Islet of Langerhans (tissue), 1 donor: Measurements from ENCODE around the gene KLF7.

Experiments
- FAIRE-seq: peaks from one replicate; lab custom pipeline; 2011; peaks lifted over from hg19 to GRCh38; lab: Jason Lieb, UNC

KLF7 gene

GRCh38 chr2:207166349-207167098 is 776 bp upstream of the KLF7 start:
- no peak for FAIRE-seq

DNA sequence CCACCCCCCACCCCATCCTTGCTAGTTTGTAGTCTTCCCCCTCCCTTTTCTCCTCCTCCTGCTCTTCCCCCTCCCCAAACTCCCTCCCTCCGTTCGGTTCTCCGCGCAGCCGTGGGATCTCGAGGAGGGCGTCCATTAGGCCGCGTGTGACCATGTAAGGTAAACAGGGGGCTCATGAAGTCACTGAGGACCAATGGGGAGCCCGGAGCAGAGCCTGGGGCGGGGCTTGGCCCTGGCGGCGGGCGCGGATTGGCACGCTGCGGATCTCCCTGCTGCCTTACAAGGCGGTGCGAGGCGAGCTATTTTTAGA is 246 bp upstream of the KLF7 start:
- FAIRE-seq: peak; percentile 9

DNA sequence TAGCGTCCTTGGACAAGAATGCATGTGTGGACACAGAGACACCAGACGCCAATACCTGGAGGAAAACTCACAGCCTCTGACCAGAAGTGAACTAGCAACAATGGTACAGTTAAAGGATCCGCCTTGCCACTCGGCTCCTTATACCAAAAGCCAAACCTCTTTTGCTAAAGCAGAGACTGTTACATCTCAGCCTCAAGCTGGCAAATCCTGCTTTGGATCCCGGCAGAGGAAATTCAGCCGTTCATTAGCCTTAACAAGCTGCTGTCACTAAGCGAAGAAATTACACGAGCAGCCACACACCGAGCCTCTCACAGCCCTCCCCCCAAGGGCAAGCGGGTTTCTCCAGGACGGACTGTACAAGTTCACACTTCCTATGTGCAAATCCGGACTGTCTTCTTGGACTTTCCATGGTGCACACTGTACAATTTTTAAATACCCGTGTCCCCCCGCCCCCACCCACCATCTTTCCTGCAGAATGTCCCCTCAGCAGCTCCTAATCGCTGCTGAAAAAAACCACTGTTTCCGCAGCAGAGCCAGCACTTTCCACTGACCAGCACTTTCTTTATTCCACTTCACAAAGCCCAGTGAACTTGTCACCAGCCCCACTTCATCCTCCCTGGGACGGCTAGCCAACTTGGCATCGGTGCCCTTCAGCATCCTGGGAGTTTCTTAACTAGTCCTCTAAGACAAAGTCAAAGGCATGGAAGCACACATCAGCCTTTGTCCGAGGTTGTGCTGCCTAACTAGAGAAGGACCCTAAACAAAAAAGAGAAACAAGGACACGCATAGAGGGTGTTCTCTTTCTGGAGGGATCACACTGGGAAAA is 1.5 kb downstream of the KLF7 start:
- no peak for FAIRE-seq

DNA sequence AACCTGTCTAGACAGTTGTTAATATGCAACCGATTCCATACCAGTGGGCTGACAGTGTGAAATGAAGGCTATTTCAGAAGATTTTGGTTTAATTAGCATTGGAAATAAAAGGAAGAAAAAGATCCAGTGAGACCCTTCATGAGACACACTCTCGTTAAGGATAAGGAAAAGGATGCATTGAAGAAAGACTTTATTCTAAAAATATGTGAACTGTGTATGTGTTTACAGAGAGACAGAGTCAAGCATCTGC is 2.1 kb downstream of the KLF7 start:
- no peak for FAIRE-seq

- peak; percentile 41 for FAIRE-seq
Measured at GRCh38 chr2:207163053-207163755, 2.5 kb downstream of the KLF7 start.

GRCh38 chr2:207162316-207162715 is 3.4 kb downstream of the KLF7 start:
- FAIRE-seq: no peak

DNA sequence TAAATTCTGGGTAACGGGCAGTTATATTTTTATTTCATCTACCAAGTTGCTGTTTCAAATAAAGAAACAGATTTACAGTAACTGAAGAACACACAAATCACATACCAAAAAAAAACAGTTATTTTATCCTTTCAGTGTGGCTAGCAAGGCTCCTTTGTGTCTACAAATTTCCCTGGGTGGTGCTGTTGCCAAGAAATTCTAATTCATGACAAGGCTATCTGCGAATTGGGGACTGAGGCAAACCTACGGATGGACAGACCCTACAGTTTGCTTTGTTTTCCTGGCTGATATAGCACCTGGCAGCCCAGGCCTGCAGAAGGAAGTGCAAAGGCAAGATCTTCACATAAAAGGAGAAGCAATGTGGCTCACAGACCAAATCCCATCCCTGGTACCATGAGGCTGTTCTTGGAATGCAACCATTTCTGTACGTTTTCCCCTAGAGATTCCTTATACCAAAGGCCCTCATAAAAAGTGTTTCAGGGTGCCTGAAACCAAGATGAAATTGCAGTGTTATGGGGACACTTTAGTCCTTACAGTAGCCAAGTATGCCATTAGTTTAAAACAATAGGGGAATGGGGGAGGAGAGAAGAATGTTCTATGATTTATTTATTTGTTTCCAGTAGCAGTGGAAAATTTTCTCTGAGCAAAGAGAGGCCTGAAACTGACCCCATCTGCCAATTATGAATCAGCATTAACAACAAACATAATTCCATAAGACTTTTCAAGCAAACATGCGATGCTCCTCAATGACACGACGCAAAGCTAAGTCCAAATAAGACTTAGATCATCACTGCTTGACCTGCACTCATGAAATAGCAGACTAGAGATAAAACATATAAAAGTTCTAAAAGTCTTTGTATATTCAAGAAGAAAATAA is 4.3 kb downstream of the KLF7 start:
- no peak for FAIRE-seq

- FAIRE-seq: no peak
Measured at GRCh38 chr2:207160115-207160514, 5.6 kb downstream of the KLF7 start.

GRCh38 chr2:207159002-207159401 is 6.7 kb downstream of the KLF7 start:
- no peak for FAIRE-seq

GRCh38 chr2:207157731-207158130 is 8.0 kb downstream of the KLF7 start:
- FAIRE-seq: no peak

DNA sequence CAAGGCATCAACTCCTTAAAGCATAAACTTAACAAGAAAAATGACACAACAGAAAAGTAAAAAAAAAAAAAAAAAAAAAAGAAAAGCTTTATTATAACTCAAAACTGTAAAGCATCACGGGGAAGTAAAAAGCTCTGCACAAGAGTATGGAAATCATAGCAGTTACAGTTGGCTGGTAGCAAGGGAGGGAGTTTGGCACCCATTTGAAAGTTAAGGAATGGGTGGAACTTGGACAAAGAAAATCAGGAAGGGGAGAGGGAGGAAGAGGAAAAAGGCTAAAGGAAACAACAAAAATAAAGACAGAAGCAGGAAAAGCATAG is 8.6 kb downstream of the KLF7 start:
- no peak for FAIRE-seq

GRCh38 chr2:207156451-207157161 is 9.1 kb downstream of the KLF7 start:
- no peak for FAIRE-seq

- no peak for FAIRE-seq
Measured at GRCh38 chr2:207155516-207156444, 10.0 kb downstream of the KLF7 start.

DNA sequence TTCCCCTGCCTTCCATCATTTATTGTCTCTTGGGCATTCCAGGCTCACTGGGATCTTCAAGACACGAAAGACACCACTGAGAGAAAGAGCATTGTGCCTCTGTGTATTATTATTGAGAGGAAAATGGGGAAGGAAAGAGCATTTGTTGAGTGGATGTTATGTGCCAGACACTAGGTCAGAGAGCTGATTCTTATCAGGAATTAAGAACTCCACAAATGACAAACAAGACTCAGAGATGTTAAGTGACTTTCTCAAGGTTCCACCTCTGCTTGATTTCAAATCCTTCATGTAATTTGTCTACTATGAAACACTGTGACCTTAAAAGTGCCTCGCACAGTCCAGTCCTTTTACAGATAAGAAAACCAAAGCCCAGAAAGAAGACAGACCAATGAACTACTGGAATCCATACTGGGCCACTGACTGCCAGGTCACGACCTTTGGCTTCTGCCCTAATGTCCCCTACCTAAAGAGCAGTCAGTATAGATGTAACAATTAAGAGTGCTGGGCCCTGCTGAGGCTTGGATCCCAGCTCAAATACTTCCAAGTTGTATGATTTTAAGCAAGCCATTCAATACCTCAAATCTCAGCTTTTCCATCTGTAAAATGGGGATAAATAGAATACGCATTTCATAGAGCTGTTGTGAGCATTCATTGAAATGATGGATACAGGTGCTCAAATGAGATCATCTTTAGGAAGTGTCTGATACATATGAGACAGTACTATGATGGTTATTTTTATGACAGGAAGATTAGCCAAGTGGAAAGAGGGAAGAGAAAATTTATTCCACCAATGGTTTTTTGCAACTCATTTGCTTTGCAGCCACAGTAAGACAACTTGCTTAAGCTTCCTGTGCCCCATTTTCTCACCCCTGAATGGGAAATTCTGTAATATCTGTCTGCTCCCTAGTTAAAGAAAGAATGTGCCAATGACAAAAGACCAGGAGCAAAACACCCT is 10.9 kb downstream of the KLF7 start:
- FAIRE-seq: no peak

- FAIRE-seq: no peak
Measured at GRCh38 chr2:207153266-207153975, 12.3 kb downstream of the KLF7 start.

- FAIRE-seq: no peak
Measured at GRCh38 chr2:207151048-207151447, 14.7 kb downstream of the KLF7 start.

DNA sequence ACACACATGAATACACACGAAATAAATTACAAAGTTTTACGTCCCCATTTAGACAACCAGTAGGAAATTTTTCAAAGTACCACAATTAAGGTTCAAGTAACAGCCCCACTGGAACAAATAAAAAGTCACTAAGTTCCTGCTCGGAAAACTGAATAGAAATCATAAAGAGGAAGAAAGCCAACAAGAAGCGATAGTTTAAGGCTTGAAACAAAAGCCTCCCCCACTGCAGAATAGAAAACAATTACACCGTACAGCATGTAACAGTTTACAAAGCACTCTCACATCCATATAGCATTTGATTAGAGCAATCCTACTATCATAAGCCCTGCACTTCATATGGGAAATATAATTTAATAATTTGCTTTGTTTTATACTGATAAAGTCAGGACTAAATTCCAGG is 15.5 kb downstream of the KLF7 start:
- no peak for FAIRE-seq

DNA sequence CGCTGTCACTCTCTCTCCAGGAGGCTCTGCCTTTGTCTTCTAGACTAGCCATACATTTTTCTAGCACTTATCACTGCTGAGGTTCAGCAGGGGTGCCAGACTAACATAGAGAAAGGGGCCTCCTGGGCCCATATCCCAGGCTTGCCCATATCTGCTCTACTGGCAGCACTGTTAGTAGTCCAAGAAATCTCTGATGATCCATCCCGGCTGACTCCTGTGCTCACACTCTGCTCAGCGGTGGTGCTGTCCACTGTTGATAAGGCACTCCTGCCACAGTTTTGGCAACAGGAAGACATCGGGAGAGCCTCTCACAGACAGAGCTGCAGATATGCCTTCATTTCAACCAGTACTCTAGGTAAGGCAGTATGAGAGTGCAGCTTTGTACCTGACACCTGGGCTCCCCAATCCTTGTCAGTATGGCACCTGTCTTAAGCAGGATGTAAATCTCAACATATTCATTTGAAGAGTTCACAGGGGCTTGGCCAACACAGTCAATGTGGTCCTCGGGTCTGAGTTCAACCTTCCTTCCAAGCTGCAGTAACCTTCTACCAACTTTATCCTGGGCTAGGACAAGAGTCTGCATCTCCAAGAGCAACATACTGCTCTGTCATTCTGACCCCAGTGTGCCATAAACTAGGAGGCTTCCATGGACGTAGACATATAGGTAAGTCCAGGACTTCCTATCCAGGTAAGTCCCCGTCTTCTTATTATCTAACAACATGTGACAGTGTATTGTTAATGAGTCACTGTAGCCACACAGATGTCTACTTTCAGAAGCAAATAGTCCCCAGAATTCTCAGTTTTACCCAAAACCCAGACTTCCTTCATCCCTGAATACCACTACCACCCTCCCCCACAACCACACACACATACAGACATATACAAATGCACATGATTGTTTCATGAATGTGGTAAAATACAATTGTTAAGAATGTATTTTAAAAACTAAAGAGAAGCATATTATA is 16.2 kb downstream of the KLF7 start:
- FAIRE-seq: no peak
